ENCODE measurements around the gene SLC35D1. TPM values are rescaled to one million over a fixed set of nuclear protein-coding genes. Genes with fewer than 3 reads are reported as not detected.
A peak's percentile ranks its signal among the peaks of the same experiment; 100 is the strongest.

The SLC35D1 gene
- total RNA-seq, 2 experiments from 2014 or later, result 8.3 to 8.4 TPM

DNA sequence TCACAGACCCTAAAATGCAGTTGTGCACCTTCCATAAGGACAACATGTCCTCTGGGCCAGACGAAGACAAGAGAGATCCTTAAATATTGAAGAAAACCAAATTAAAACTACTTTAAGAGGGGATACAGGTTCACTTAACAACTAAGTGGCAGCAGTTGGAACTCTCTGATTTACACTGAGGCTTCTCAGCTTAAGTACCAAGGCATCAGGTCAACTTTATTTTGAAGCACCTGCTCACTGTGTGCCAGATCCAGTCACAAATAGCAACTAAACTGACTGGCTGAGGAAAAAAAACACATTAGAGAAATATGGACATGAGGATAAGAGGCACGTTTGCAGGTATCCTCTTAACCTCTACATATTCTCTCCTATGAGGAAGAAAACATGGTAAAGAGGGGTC lies 33.2 kb downstream of the SLC35D1 start:
- no peaks in the 10 kb centered on the region for H3K27me3 Mint-ChIP-seq
- no peak overlapping the region for H3K27ac Mint-ChIP-seq
- POLR2A ChIA-PET, result interaction anchor here (0.8 to 1.0 kb wide), 2 partner anchors 9 to 27 kb away, joined by 3 read pairs; no protein-coding TSS in a partner anchor
- peaks cover 9% of the 10 kb centered on the region for H3K4me1 Mint-ChIP-seq (ENCODE audit: low read depth)
- CTCF ChIA-PET, result interaction anchor here (1.4 to 1.9 kb wide), 2 partner anchors 8 to 25 kb away, joined by 6 to 10 read pairs; no protein-coding TSS in a partner anchor
- ATAC-seq, result no peak
- H3K4me3 Mint-ChIP-seq, result no peak overlapping the region
- intact Hi-C loops (cut with micrococcal nuclease), result no loop called here
- H3K9me3 Mint-ChIP-seq, result no peaks in the 10 kb centered on the region
- no peak for DNase-seq
- TF ChIP-seq, protein P1, sequence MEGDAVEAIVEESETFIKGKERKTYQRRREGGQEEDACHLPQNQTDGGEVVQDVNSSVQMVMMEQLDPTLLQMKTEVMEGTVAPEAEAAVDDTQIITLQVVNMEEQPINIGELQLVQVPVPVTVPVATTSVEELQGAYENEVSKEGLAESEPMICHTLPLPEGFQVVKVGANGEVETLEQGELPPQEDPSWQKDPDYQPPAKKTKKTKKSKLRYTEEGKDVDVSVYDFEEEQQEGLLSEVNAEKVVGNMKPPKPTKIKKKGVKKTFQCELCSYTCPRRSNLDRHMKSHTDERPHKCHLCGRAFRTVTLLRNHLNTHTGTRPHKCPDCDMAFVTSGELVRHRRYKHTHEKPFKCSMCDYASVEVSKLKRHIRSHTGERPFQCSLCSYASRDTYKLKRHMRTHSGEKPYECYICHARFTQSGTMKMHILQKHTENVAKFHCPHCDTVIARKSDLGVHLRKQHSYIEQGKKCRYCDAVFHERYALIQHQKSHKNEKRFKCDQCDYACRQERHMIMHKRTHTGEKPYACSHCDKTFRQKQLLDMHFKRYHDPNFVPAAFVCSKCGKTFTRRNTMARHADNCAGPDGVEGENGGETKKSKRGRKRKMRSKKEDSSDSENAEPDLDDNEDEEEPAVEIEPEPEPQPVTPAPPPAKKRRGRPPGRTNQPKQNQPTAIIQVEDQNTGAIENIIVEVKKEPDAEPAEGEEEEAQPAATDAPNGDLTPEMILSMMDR (IDR thresholded peaks at IDR 0.05), result no peak
- H3K36me3 Mint-ChIP-seq (ENCODE audit: low read depth), result peaks cover 48% of the 10 kb centered on the region

DNA sequence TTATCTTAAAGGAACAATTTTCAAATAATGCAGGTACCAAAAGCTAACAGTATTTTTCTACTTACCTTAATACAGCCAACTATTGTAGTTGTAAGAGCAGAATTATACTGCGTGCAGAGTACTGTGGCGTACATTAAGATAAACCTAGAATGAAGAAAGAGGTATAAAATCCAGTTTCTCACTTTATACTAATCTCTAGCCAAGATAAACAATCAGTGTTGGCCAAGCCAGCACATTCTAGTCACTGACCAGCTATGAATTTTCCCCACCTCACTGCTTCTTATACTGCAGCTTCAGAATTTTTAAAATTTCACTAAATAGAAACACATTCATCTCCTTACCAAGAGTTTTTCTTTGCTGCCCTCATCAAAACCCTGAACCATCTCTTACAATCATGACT lies 33.6 kb downstream of the SLC35D1 start:
- TF ChIP-seq, protein P1 (IDR thresholded peaks at IDR 0.05), result no peak
- no peak for DNase-seq
- intact Hi-C loops (cut with micrococcal nuclease), result no loop called here
- Mint-ChIP-seq H3K9me3 (no peaks in the 10 kb centered on the region), H3K4me3 (no peak overlapping the region), H3K36me3 (ENCODE audit: low read depth) (peaks cover 47% of the 10 kb centered on the region), H3K27ac (no peak overlapping the region), H3K27me3 (no peaks in the 10 kb centered on the region), H3K4me1 (ENCODE audit: low read depth) (peaks cover 9% of the 10 kb centered on the region)
- ChIA-PET CTCF (interaction anchor here (0.6 to 1.9 kb wide), 5 partner anchors 8 to 418 kb away, joined by 3 to 10 read pairs (median 6); no protein-coding TSS in a partner anchor), POLR2A (interaction anchor here (0.8 to 1.0 kb wide), 2 partner anchors 9 to 27 kb away, joined by 3 read pairs; no protein-coding TSS in a partner anchor)
- ATAC-seq, result no peak

DNA sequence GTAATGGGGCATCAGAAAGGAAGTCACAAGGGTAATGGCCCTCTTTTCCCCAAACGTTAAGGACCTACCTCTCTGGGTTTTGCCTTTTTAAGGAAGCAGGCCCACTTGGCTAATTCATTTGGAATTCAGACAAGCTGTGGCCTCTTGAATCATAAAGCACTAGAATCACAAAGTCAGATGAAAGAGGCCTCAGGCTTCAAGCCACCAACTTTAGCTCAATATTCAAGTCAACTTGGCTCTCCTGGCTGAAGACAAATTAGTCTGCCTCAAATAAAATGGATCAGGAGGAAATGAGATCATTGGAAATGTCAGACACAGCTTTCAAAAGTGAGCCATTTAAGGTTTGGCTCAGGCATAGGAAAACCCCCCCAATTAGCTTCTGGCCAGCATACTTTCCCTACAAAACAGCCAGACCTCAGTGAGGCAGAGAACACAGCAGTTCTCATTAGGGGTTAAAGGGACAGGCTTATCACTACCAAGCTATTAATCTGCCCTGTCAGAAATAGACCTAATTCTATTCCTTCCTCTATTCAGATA lies 34.3 kb downstream of the SLC35D1 start:
- TF ChIP-seq, protein P1 (IDR thresholded peaks at IDR 0.05), result no peak
- intact Hi-C loops (cut with micrococcal nuclease), result no loop called here
- peak overlapping the region; percentile 14 for H3K27ac Mint-ChIP-seq
- POLR2A ChIA-PET, result interaction anchor here (0.8 to 1.0 kb wide), 2 partner anchors 8 to 28 kb away, joined by 3 read pairs; no protein-coding TSS in a partner anchor
- peaks cover 44% of the 10 kb centered on the region for H3K36me3 Mint-ChIP-seq (ENCODE audit: low read depth)
- H3K27me3 Mint-ChIP-seq, result no peaks in the 10 kb centered on the region
- no peak overlapping the region for H3K4me3 Mint-ChIP-seq
- H3K9me3 Mint-ChIP-seq, result no peaks in the 10 kb centered on the region
- no peak for DNase-seq
- CTCF ChIA-PET, result interaction anchor here (0.6 to 1.9 kb wide), 6 partner anchors 9 to 418 kb away, joined by 3 to 10 read pairs (median 6); no protein-coding TSS in a partner anchor
- no peak for ATAC-seq
- peaks cover 9% of the 10 kb centered on the region for H3K4me1 Mint-ChIP-seq (ENCODE audit: low read depth)

DNA sequence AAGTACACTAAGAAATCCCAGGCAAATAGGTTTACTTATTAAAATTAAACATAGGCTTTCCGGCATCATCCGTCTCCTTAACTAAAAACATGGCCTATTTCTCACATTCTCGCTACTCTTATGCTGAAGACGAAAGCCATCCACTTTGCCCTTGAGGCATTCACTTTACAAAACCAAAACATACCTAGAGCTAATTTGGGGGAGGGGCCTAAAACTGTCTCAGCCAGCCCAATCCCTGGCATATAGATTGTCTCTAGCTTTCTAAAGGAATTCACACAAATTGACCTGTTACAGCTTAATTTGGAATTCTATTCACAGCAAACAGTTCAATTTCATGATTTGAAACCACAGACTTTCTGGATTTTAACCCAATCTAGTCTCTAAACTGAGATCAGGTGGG lies 34.8 kb downstream of the SLC35D1 start:
- peak overlapping the region; percentile 14 for H3K27ac Mint-ChIP-seq
- H3K4me1 Mint-ChIP-seq (ENCODE audit: low read depth), result peaks cover 9% of the 10 kb centered on the region
- no peak for DNase-seq
- H3K27me3 Mint-ChIP-seq, result no peaks in the 10 kb centered on the region
- TF ChIP-seq, protein P1 (IDR thresholded peaks at IDR 0.05), result no peak
- peaks cover 45% of the 10 kb centered on the region for H3K36me3 Mint-ChIP-seq (ENCODE audit: low read depth)
- POLR2A ChIA-PET, result no interaction called here
- ATAC-seq, result no peak
- H3K4me3 Mint-ChIP-seq, result no peak overlapping the region
- CTCF ChIA-PET, result interaction anchor here (0.9 to 1.9 kb wide), 5 partner anchors 9 to 192 kb away, joined by 3 to 10 read pairs (median 6); no protein-coding TSS in a partner anchor
- no peaks in the 10 kb centered on the region for H3K9me3 Mint-ChIP-seq
- intact Hi-C loops (cut with micrococcal nuclease), result no loop called here

DNA sequence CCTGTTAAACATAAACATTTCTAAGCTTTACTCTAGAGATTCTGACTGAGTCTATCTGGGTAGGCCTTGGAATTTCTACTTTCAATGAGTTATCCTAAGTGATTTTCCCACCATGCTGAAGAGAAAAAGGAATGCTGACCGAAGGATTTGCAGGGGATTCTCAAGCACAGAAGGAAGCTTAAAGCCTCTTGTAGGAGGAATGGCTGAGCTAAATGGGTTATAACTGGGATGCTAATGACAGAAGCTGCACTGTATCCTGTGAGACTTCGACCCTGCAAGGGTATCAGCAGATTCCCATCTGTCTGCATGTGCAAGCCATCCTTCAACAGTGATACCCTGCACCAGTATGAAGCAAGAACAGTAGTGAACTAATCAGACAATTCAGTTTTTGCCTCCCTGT lies 35.4 kb downstream of the SLC35D1 start:
- Mint-ChIP-seq H3K4me1 (ENCODE audit: low read depth) (peaks cover 11% of the 10 kb centered on the region), H3K27ac (no peak overlapping the region), H3K9me3 (no peaks in the 10 kb centered on the region), H3K4me3 (no peak overlapping the region), H3K36me3 (ENCODE audit: low read depth) (peaks cover 50% of the 10 kb centered on the region), H3K27me3 (no peaks in the 10 kb centered on the region)
- ATAC-seq, result no peak
- DNase-seq, result no peak
- intact Hi-C loops (cut with micrococcal nuclease), result no loop called here
- CTCF ChIA-PET, result interaction anchor here (1.5 to 1.9 kb wide), 3 partner anchors 23 to 131 kb away, joined by 5 to 10 read pairs (median 6); no protein-coding TSS in a partner anchor
- POLR2A ChIA-PET, result no interaction called here
- TF ChIP-seq, protein P1 (IDR thresholded peaks at IDR 0.05), result no peak
